HG02763 (cell line): ENCODE results near the gene USP6NL.

Source experiments
- ATAC-seq: cut with Tn5 transposase; IDR thresholded peaks from one replicate; pipeline ENCODE4 v1.9.1; 2021; ENCODE audit warnings: mild to moderate bottlenecking, moderate library complexity; ENCODE audit not compliant: unreplicated experiment

USP6NL gene

GRCh38 chr10:11617233-11617632 lies 5.8 kb upstream of the USP6NL start:
- no peak for ATAC-seq

DNA sequence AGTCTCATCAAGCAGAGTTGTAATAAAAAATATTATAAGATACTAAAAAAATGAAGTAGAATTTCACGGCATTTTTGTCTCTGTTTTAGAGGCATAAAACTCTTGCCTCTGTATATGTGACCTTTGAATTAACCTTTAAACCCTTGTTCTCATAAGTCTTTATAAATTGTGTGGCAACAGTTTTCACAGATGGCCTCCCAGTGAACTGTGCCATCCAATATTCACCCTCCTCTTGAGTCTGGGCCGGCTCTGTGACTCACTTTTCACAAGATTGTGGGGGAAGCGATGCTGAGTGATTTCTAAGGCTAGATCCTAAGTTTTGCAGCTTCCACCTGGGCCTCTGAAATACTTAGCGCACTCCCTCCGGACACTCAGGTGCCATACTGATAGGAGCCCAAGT lies 4.6 kb upstream of the USP6NL start:
- no peak for ATAC-seq

DNA sequence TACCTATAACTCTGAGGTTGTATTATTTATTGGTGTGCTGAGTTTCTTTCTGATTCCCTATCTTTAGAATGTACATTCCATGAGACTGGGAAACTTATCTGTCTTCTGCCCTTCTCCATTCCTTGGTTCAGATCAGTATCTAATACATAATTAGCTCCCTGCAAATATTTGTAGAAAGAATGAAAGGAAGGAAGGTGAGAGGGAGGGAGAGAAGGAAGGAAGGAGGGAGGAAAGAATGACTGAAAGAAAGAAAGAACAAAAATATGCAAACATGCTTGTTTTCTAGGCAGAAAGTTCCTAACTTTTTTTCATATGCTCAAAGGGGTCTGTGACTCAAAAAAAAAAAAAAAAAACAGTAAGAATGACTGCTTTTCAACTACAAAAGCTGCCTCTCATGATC lies 3.9 kb upstream of the USP6NL start:
- no peak for ATAC-seq

DNA sequence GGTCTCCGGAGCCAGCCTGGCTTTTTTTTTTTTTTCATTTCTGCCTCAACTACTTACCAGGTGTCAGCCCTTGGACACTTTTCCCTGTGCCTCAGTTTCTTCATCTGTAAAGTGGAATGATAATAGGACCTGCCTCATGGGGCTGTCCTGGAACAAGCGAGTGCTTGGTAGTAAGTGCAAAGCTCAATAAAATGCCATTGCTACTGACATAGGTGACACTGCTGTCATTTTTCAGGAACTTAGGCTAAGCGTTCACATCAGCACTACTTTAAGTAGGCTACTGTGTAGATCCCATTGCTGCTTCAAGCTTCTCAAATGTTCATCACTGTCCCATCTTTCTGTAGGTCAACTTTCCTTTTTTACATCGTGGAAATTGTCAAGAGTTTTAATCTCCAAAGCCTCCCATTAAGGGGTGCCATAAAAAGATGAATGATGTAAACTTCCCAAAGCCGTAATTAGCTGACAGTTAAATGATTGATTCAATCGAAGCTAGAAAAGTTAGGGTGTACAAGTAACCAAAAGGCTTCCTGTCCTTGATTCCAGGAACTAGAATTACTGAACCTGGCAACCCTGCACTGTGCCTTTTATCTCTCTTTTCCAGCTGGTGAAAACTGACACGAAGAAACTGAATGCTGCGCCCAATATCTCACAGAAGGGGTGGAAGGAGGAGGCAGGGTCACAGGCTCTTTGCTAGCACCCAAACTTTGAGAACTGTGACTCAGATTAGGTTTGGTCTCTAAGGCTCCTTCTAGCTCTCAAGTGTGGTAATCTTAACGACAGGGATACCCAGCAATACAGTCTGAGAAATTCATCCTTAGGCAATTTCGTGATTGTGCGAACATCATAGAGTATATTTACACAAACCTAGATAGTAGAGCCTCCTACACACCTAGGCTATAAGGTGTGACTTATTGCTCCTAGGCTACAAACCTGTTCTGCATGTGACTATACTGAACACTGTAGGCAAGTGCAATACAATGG lies 861 bp upstream of the USP6NL start:
- no peak for ATAC-seq

DNA sequence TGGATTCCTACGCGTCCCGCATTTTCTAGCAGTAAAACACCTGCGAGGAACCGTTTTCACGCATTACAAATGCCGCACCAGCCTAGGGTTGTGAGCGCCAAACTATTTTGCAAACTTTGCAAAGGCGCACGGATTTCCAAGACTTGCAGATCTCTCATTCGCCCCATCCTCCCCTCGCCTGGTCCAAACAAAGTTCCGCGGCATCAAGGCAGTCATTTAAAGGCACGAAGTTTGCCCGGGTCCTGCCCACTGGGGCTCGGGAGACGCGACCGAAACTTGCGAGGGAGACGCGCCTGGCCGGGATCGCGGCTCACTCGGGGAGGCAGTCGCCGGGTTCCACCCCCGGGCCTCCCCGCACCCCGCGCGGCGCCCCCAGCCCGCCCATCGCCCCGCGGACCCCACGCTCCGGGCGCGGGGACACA lies 613 bp downstream of the USP6NL start:
- no peak for ATAC-seq

DNA sequence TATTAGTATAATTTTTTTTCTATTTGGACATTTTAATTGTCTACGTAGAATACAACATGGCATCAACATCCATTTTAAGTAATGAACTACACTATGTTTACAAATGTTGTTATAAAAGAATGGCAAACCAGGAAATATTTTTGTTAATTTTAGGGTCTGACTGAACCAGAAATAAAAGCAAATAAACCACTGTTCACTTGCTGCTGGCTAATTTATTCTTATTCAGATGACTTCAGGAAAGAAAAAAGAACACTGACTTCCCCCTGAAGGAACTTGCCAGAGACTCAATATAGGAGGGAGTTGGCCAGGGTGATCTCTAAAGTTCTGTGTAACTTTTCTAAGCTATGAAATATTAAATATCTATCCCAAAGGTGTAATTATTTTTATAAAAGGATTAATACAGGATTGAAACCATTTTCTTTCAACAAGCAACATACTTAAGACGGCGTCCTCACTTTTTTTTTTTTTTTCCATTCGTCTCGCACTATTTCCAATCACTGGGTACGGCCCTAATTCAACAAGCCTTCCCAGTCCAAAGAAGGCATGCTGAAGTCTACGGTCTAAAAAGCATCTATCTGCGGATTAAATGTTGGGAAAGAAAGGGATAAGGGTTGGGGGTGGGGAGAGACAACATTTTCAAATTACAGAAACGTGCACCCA lies 1.2 kb downstream of the USP6NL start:
- no peak for ATAC-seq

DNA sequence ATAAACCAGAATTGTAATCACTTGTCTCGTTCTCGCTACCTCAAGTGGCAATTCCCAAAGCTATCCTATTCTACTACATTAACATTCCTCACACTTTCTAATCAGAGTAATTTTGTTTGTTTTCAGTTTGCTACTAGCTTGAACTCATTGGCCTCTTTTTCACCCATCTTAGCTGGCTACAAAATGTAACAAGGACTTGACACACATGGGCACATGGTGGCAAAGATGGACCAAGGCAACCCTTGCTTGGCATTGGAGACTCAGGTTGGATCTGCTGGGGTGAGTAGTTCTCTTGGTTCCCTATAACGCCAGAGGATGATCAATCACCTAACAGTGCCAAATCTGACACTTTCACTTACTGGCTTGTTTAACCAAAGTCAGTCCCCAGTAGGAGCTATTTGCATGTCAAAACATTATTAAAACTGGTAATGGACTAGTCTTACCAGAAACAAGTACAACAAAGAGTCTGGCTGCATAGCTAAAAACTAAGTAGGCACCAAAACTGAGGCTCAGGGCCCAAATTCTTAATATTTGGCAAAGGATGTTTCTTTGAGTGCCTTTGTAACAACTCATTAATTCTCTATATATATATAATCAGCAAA lies 1.9 kb downstream of the USP6NL start:
- no peak for ATAC-seq

GRCh38 chr10:11609052-11609451 lies 2.4 kb downstream of the USP6NL start:
- no peak for ATAC-seq

GRCh38 chr10:11608159-11609013 lies 3.1 kb downstream of the USP6NL start:
- no peak for ATAC-seq

GRCh38 chr10:11605807-11606408 lies 5.5 kb downstream of the USP6NL start:
- ATAC-seq = no peak

GRCh38 chr10:11604865-11605650 lies 6.4 kb downstream of the USP6NL start:
- ATAC-seq = no peak

- ATAC-seq = no peak
Measured at GRCh38 chr10:11603741-11604140, 7.7 kb downstream of the USP6NL start.

GRCh38 chr10:11602919-11603523 lies 8.4 kb downstream of the USP6NL start:
- ATAC-seq = no peak

- no peak for ATAC-seq
Measured at GRCh38 chr10:11602358-11602757, 9.1 kb downstream of the USP6NL start.

GRCh38 chr10:11601670-11602069 lies 9.8 kb downstream of the USP6NL start:
- no peak for ATAC-seq

DNA sequence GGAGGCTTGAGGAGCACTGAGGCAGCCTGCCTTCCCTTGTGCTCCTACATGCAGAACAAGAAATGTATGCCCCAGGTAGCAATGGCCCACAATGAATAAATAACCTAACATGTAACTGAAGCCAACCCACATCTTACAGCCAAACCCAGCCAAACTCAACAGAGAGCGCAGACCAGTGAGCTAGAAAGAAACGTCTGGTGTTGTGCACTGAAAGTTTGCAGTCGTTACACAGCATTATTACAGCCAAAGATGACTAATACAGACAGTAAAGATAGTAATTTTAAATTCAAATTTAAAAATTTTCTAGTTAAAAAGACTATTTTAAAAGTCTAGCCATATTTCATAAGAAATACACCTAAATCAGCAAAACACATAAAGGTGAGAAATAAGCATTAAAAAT lies 11.2 kb downstream of the USP6NL start:
- ATAC-seq = no peak

DNA sequence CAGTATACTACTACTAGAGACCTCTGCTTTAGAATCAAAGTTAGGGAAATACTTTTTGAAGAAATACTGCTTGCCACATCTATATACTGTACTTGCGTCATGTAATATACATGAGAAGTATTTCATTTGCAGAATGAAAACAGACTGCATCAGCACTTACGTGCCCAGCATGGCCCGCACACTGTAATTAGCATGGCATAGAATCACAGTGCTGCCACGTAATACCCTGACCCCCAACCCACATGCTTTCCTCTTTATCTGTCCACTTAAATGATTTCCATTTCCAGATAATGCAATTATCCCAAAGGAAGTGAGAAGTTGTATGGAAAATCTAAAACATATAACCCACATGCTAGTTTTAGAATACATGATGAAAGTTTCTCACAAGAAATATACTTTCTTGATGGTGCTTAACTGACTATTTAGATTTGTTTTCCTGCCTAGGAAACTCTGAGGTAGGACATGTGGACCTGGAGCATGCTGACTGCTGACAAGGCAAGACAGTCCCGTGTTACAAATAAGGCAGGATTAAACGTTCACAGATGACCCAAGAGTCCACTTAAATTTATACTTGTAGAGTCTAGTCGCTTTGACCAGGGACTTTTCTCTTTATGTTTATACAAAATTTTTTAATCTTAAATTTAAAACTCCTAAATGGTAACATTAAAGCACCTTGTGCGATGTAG lies 12.6 kb downstream of the USP6NL start:
- no peak for ATAC-seq

DNA sequence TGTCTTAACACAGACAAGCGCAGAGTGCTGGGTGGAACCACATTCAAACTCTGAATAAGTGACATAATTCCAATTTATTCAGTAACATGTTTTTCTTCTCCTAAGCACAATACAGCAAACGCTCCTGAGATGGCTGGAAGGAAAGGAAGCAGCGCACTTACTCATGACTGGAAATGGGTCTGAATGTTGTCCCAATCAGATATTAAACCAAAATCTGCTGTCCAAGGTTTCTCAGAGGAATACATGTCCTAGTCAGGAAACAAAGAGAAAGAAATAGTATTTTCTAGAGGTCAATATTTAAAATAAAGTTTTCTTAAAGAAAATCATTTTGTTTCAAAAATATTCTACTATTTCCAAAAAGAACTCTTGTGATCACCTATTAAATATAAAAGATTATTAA lies 14.0 kb downstream of the USP6NL start:
- ATAC-seq = no peak

- no peak for ATAC-seq
Measured at GRCh38 chr10:11595395-11595692, 16.1 kb downstream of the USP6NL start.
